Stimulated activated memory B cell treated with anti-CD40 and anti-IgM and Interleukin-4, amounts not matched to agents 10 μg/mL and 1 μg/mL and 100 μg/mL, for 72 hours (primary cell): ENCODE data around the gene VPS13A.
"Not testable (repeated sequence)": the region's sequence is repeated elsewhere in the genome, so short reads cannot be mapped to it uniquely, and the experiment has no call there.

Experiments used
- ATAC-seq: fragments of 150-1000 bp; cut with Tn5 transposase; 2 replicates; pipeline ENCODE4 v1.10.0; 2021
- H3K27ac Mint-ChIP-seq: one replicate; pipeline ENCODE4 v1.8.0; 2022; ENCODE audit warnings: mild to moderate bottlenecking, mixed read lengths
- H3K27me3 Mint-ChIP-seq: one replicate; pipeline ENCODE4 v1.8.0; 2022; ENCODE audit warnings: mixed read lengths
- H3K36me3 Mint-ChIP-seq: one replicate; pipeline ENCODE4 v1.8.0; 2022; ENCODE audit warnings: mixed read lengths
- H3K4me1 Mint-ChIP-seq: one replicate; pipeline ENCODE4 v1.8.0; 2022; ENCODE audit warnings: mixed read lengths
- H3K4me3 Mint-ChIP-seq: one replicate; pipeline ENCODE4 v1.8.0; 2022; ENCODE audit warnings: mild to moderate bottlenecking, moderate library complexity, mixed read lengths
- H3K9me3 Mint-ChIP-seq: one replicate; pipeline ENCODE4 v1.8.0; 2022; ENCODE audit warnings: mixed read lengths

Gene VPS13A

GRCh38 chr9:77438653-77439052, 261.3 kb downstream of the VPS13A start:
- Mint-ChIP-seq H3K4me1 (peaks cover 4% of the 10 kb centered on the region), H3K36me3 (no peaks in the 10 kb centered on the region)
- no peak for ATAC-seq

GRCh38 chr9:77440057-77440456, 262.7 kb downstream of the VPS13A start:
- no peaks in the 10 kb centered on the region for H3K36me3 Mint-ChIP-seq
- no peaks in the 10 kb centered on the region for H3K9me3 Mint-ChIP-seq
- H3K27ac Mint-ChIP-seq: no peak overlapping the region
- peaks cover 19% of the 10 kb centered on the region for H3K27me3 Mint-ChIP-seq
- H3K4me1 Mint-ChIP-seq: no peaks in the 10 kb centered on the region
- no peak for ATAC-seq
- H3K4me3 Mint-ChIP-seq: no peak overlapping the region

More at GRCh38 chr9:77438653-77439052, 261.3 kb downstream of the VPS13A start:
- peaks cover 9% of the 10 kb centered on the region for H3K27me3 Mint-ChIP-seq
- H3K4me3 Mint-ChIP-seq: no peak overlapping the region
- H3K27ac Mint-ChIP-seq: no peak overlapping the region
- no peaks in the 10 kb centered on the region for H3K9me3 Mint-ChIP-seq

- H3K27ac Mint-ChIP-seq, H3K4me1 Mint-ChIP-seq, ATAC-seq, H3K9me3 Mint-ChIP-seq, H3K4me3 Mint-ChIP-seq, H3K36me3 Mint-ChIP-seq: not testable (repeated sequence)
- peaks cover 20% of the 10 kb centered on the region for H3K27me3 Mint-ChIP-seq
These were observed 263.8 kb downstream of the VPS13A start for GRCh38 chr9:77441124-77441523.

GRCh38 chr9:77442436-77442835, 265.1 kb downstream of the VPS13A start:
- Mint-ChIP-seq H3K27ac (no peak overlapping the region), H3K4me1 (no peaks in the 10 kb centered on the region), H3K4me3 (no peak overlapping the region), H3K36me3 (no peaks in the 10 kb centered on the region), H3K27me3 (peaks cover 14% of the 10 kb centered on the region), H3K9me3 (peaks cover 4% of the 10 kb centered on the region)
- ATAC-seq: no peak

GRCh38 chr9:77447646-77448045, 270.3 kb downstream of the VPS13A start:
- Mint-ChIP-seq H3K4me3 (no peak overlapping the region), H3K9me3 (peaks cover 12% of the 10 kb centered on the region), H3K36me3 (no peaks in the 10 kb centered on the region), H3K4me1 (no peaks in the 10 kb centered on the region), H3K27me3 (peaks cover 24% of the 10 kb centered on the region), H3K27ac (no peak overlapping the region)
- ATAC-seq: no peak

GRCh38 chr9:77449240-77450084, 272.1 kb downstream of the VPS13A start:
- Mint-ChIP-seq H3K27ac (no peak overlapping the region), H3K27me3 (peaks cover 20% of the 10 kb centered on the region), H3K36me3 (no peaks in the 10 kb centered on the region), H3K4me1 (peaks cover 8% of the 10 kb centered on the region), H3K4me3 (no peak overlapping the region), H3K9me3 (peaks cover 12% of the 10 kb centered on the region)
- no peak for ATAC-seq

- peaks cover 12% of the 10 kb centered on the region for H3K9me3 Mint-ChIP-seq
- H3K4me1 Mint-ChIP-seq: peaks cover 8% of the 10 kb centered on the region
- no peak overlapping the region for H3K4me3 Mint-ChIP-seq
- peaks cover 14% of the 10 kb centered on the region for H3K27me3 Mint-ChIP-seq
- no peak overlapping the region for H3K27ac Mint-ChIP-seq
- no peak for ATAC-seq
- H3K36me3 Mint-ChIP-seq: no peaks in the 10 kb centered on the region
These were observed 272.7 kb downstream of the VPS13A start for GRCh38 chr9:77450085-77450475.

- H3K36me3 Mint-ChIP-seq: no peaks in the 10 kb centered on the region
- H3K9me3 Mint-ChIP-seq: peaks cover 12% of the 10 kb centered on the region
- no peak overlapping the region for H3K27ac Mint-ChIP-seq
- ATAC-seq: no peak
- H3K4me1 Mint-ChIP-seq: peaks cover 8% of the 10 kb centered on the region
- no peak overlapping the region for H3K4me3 Mint-ChIP-seq
- peaks cover 13% of the 10 kb centered on the region for H3K27me3 Mint-ChIP-seq
These were observed 274.2 kb downstream of the VPS13A start for GRCh38 chr9:77451507-77451906.

GRCh38 chr9:77453825-77454647, 276.7 kb downstream of the VPS13A start:
- Mint-ChIP-seq H3K27me3 (peaks cover 14% of the 10 kb centered on the region), H3K4me3 (peak overlapping the region; percentile 79), H3K36me3 (no peaks in the 10 kb centered on the region), H3K9me3 (peaks cover 5% of the 10 kb centered on the region), H3K27ac (peak overlapping the region; percentile 61), H3K4me1 (peaks cover 22% of the 10 kb centered on the region)
- ATAC-seq: peak; percentile 58

GRCh38 chr9:77454663-77455062, 277.3 kb downstream of the VPS13A start:
- Mint-ChIP-seq H3K27me3 (peaks cover 20% of the 10 kb centered on the region), H3K9me3 (peaks cover 5% of the 10 kb centered on the region), H3K36me3 (no peaks in the 10 kb centered on the region), H3K4me3 (no peak overlapping the region), H3K27ac (no peak overlapping the region), H3K4me1 (peaks cover 22% of the 10 kb centered on the region)
- ATAC-seq: no peak

- Mint-ChIP-seq H3K27me3 (peaks cover 22% of the 10 kb centered on the region), H3K4me1 (peaks cover 22% of the 10 kb centered on the region), H3K4me3 (no peak overlapping the region), H3K27ac (no peak overlapping the region), H3K9me3 (peaks cover 5% of the 10 kb centered on the region), H3K36me3 (no peaks in the 10 kb centered on the region)
- no peak for ATAC-seq
These were observed 278.1 kb downstream of the VPS13A start for GRCh38 chr9:77455312-77455927.

- Mint-ChIP-seq H3K27me3 (peaks cover 18% of the 10 kb centered on the region), H3K36me3 (no peaks in the 10 kb centered on the region), H3K4me3 (no peak overlapping the region), H3K27ac (no peak overlapping the region), H3K4me1 (peaks cover 22% of the 10 kb centered on the region), H3K9me3 (no peaks in the 10 kb centered on the region)
- ATAC-seq: peak; percentile 64
These were observed 279.6 kb downstream of the VPS13A start for GRCh38 chr9:77456829-77457437.

- peak; percentile 77 for ATAC-seq
- Mint-ChIP-seq H3K4me1 (peaks cover 22% of the 10 kb centered on the region), H3K4me3 (no peak overlapping the region), H3K36me3 (no peaks in the 10 kb centered on the region), H3K27ac (no peak overlapping the region), H3K9me3 (no peaks in the 10 kb centered on the region), H3K27me3 (peaks cover 18% of the 10 kb centered on the region)
These were observed 280.7 kb downstream of the VPS13A start for GRCh38 chr9:77457916-77458592.

GRCh38 chr9:77460938-77461337, 283.6 kb downstream of the VPS13A start:
- H3K27me3 Mint-ChIP-seq: peaks cover 23% of the 10 kb centered on the region
- ATAC-seq: no peak
- H3K36me3 Mint-ChIP-seq: no peaks in the 10 kb centered on the region
- H3K9me3 Mint-ChIP-seq: no peaks in the 10 kb centered on the region
- no peak overlapping the region for H3K27ac Mint-ChIP-seq
- H3K4me1 Mint-ChIP-seq: peaks cover 14% of the 10 kb centered on the region
- no peak overlapping the region for H3K4me3 Mint-ChIP-seq
